Measurements from ENCODE around the gene B4GALT3.
"Not testable (repeated sequence)": the region's sequence is repeated elsewhere in the genome, so short reads cannot be mapped to it uniquely, and the experiment has no call there.

B4GALT3 gene

GRCh38 chr1:161177112-161177935 is at the start of gene B4GALT3:
B4GALT3 (minus strand) TSS chr1:161177507; CDS start chr1:161176060, 1,447 bp downstream.
- peak; percentile 89 to 90 for DNase-seq (ENCODE audit: low read depth in 1 of 2, low spot score in 1 of 2)

GRCh38 chr1:161226759-161227158 is 49.5 kb upstream of the B4GALT3 start:
- DNase-seq (ENCODE audit: low read depth in 1 of 2, low spot score in 1 of 2), result no peak

- DNase-seq (ENCODE audit: low read depth in 1 of 2, low spot score in 1 of 2), result no peak
Measured at GRCh38 chr1:161226320-161226711, 49.0 kb upstream of the B4GALT3 start.

- DNase-seq (ENCODE audit: low read depth in 1 of 2, low spot score in 1 of 2), result peak; percentile 59 to 80
Measured at GRCh38 chr1:161225534-161226319, 48.4 kb upstream of the B4GALT3 start, which contains the start of gene TOMM40L. TOMM40L (plus strand) TSS chr1:161226060; CDS start chr1:161226490, 430 bp downstream.

- DNase-seq (ENCODE audit: low read depth in 1 of 2, low spot score in 1 of 2), result no peak
Measured at GRCh38 chr1:161225178-161225533, 47.8 kb upstream of the B4GALT3 start.

- not testable (repeated sequence) for DNase-seq (ENCODE audit: low read depth in 1 of 2, low spot score in 1 of 2)
Measured at GRCh38 chr1:161224695-161225087, 47.4 kb upstream of the B4GALT3 start.

GRCh38 chr1:161223805-161224694 is 46.7 kb upstream of the B4GALT3 start:
- no peak for DNase-seq (ENCODE audit: low read depth in 1 of 2, low spot score in 1 of 2)

GRCh38 chr1:161222175-161223019 is 45.1 kb upstream of the B4GALT3 start:
- DNase-seq (ENCODE audit: low read depth in 1 of 2, low spot score in 1 of 2), result no peak

- DNase-seq (ENCODE audit: low read depth in 1 of 2, low spot score in 1 of 2), result no peak
Measured at GRCh38 chr1:161220002-161220401, 42.7 kb upstream of the B4GALT3 start.

GRCh38 chr1:161219078-161219892 is 42.0 kb upstream of the B4GALT3 start:
- no peak for DNase-seq (ENCODE audit: low read depth in 1 of 2, low spot score in 1 of 2)

GRCh38 chr1:161218301-161219077 is 41.2 kb upstream of the B4GALT3 start:
- no peak for DNase-seq (ENCODE audit: low read depth in 1 of 2, low spot score in 1 of 2)

GRCh38 chr1:161217831-161218230 is 40.5 kb upstream of the B4GALT3 start:
- no peak for DNase-seq (ENCODE audit: low read depth in 1 of 2, low spot score in 1 of 2)

GRCh38 chr1:161216945-161217712 is 39.8 kb upstream of the B4GALT3 start:
- DNase-seq (ENCODE audit: low read depth in 1 of 2, low spot score in 1 of 2), result no peak

- no peak for DNase-seq (ENCODE audit: low read depth in 1 of 2, low spot score in 1 of 2)
Measured at GRCh38 chr1:161215076-161215475, 37.8 kb upstream of the B4GALT3 start, which contains the start of gene FCER1G. FCER1G (plus strand) TSS chr1:161215295; CDS start chr1:161215322, 27 bp downstream.

GRCh38 chr1:161214369-161214768 is 37.1 kb upstream of the B4GALT3 start:
- no peak for DNase-seq (ENCODE audit: low read depth in 1 of 2, low spot score in 1 of 2)

GRCh38 chr1:161209790-161210409 is 32.6 kb upstream of the B4GALT3 start:
- peak; percentile 43 to 45 for DNase-seq (ENCODE audit: low read depth in 1 of 2, low spot score in 1 of 2)

- DNase-seq (ENCODE audit: low read depth in 1 of 2, low spot score in 1 of 2), result no peak
Measured at GRCh38 chr1:161207173-161207572, 29.9 kb upstream of the B4GALT3 start.
